PC-3 (cell line): ENCODE results near the gene TSPAN9. TPM values are rescaled to one million over a fixed set of nuclear protein-coding genes. Genes with fewer than 3 reads are reported as not detected.

Source experiments
- ATAC-seq: fragments of 200-7000 bp; cut with Tn5 transposase; 2 replicates; pipeline ENCODE4 v1.9.1; 2020; ENCODE audit warnings: mild to moderate bottlenecking, moderate library complexity
- BruUV-seq: library from RNA; stranded (reverse); fragments of 400-500 nt; replicated peaks from 2 replicates; lab custom pipeline; 2021; lab: Mats Ljungman, UMichigan
- CTCF ChIA-PET: fragments of 300-600 bp; sonication (Branson Sonifier 250); formaldehyde crosslinking; loops from one replicate; lab custom pipeline; 2022; ENCODE audit warnings: antibody characterized with exemption; lab: Charles Lee
- POLR2A ChIA-PET: fragments of 300-600 bp; sonication (Branson Sonifier 250); formaldehyde crosslinking; loops from one replicate; lab custom pipeline; 2022; ENCODE audit warnings: antibody characterized with exemption; ENCODE audit not compliant: unreplicated experiment; lab: Charles Lee
- DNase-seq: peaks from one replicate; pipeline ENCODE4 v3.0.0-alpha.2; 2015
- H2AFZ ChIP-seq: fragments of 300-600 bp; sonication (generic); 2 replicates; pipeline ENCODE4 v1.6.0; 2016; ENCODE audit warnings: antibody characterized with exemption, low read length
- H3F3A ChIP-seq: fragments of 300-600 bp; sonication (generic); one replicate; pipeline ENCODE4 v1.6.0; 2017; ENCODE audit warnings: antibody characterized with exemption, low read length, control low read depth, mild to moderate bottlenecking; ENCODE audit not compliant: unreplicated experiment
- H3K27ac ChIP-seq: fragments of 300-600 bp; sonication (generic); 2 replicates; pipeline ENCODE4 v1.5.1; 2016; ENCODE audit warnings: mild to moderate bottlenecking, low read length
- H3K27me3 ChIP-seq: fragments of 300-600 bp; sonication (generic); 2 replicates; pipeline ENCODE4 v1.6.1; 2016; ENCODE audit warnings: low read length, mixed read lengths
- H3K36me3 ChIP-seq: fragments of 300-600 bp; sonication (generic); 2 replicates; pipeline ENCODE4 v1.6.1; 2016; ENCODE audit warnings: low read depth, mixed run types, low read length, mixed read lengths
- H3K4me1 ChIP-seq: fragments of 300-600 bp; sonication (generic); 2 replicates; pipeline ENCODE4 v1.5.1; 2016; ENCODE audit warnings: low read length; ENCODE audit not compliant: insufficient read depth
- H3K4me2 ChIP-seq: fragments of 300-600 bp; sonication (generic); 2 replicates; pipeline ENCODE4 v1.6.0; 2016; ENCODE audit warnings: low read length
- H3K4me3 ChIP-seq: fragments of 300-600 bp; sonication (generic); 2 replicates; pipeline ENCODE4 v1.5.1; 2016; ENCODE audit warnings: mild to moderate bottlenecking, low read length, mixed read lengths
- H3K79me2 ChIP-seq: fragments of 300-600 bp; sonication (generic); 2 replicates; pipeline ENCODE4 v1.6.1; 2017; ENCODE audit warnings: low read length, mixed read lengths
- H3K9ac ChIP-seq: fragments of 300-600 bp; sonication (generic); 2 replicates; pipeline ENCODE4 v1.6.0; 2016; ENCODE audit warnings: mild to moderate bottlenecking, low read length
- H3K9me2 ChIP-seq: fragments of 300-600 bp; sonication (generic); replicated peaks from 2 replicates; pipeline ENCODE4 v1.6.1; 2016; ENCODE audit warnings: mixed run types, low read length, mixed read lengths
- H3K9me3 ChIP-seq: fragments of 300-600 bp; sonication (generic); 2 replicates; pipeline ENCODE4 v1.6.1; 2016; ENCODE audit warnings: low read length, mixed read lengths
- H4K20me1 ChIP-seq: fragments of 300-600 bp; sonication (generic); 2 replicates; pipeline ENCODE4 v1.6.1; 2016; ENCODE audit warnings: low read length, mixed read lengths
- CTCF ChIP-seq: fragments of 300-600 bp; sonication (generic); conservative IDR thresholded peaks from 2 replicates; pipeline ENCODE4 v1.5.1; 2017; ENCODE audit warnings: antibody characterized with exemption, low read depth, mild to moderate bottlenecking, low read length
- EZH2 ChIP-seq: fragments of 300-600 bp; sonication (generic); IDR thresholded peaks from one replicate; pipeline ENCODE4 v1.6.1; 2017; ENCODE audit warnings: antibody characterized with exemption, mild to moderate bottlenecking, low read length; ENCODE audit not compliant: unreplicated experiment
- EZH2phosphoT487 ChIP-seq: fragments of 300-600 bp; sonication (generic); IDR thresholded peaks from 2 replicates; pipeline ENCODE4 v1.6.1; 2018; ENCODE audit warnings: mild to moderate bottlenecking, antibody characterized with exemption, low read length, borderline replicate concordance
- intact Hi-C: fragments of 100-400 bp; cut with micrococcal nuclease; formaldehyde crosslinking; loops from 2 replicates; pipeline ENCODE4 v1.9.0; 2023
- total RNA-seq: library from RNA; depleted of rRNA; stranded (reverse); fragments of >200 nt; gene quantifications from 2 replicates; pipeline ENCODE4 v1.2.3, GENCODE V29; 2014

TSPAN9 gene
- total RNA-seq, 1 experiment from 2014 or later = 6.2 TPM

- Histone ChIP-seq H3K9me2 (no peaks in the 10 kb centered on the region), H4K20me1 (no peaks in the 10 kb centered on the region), H2AFZ (no peak overlapping the region), H3K4me3 (no peak overlapping the region), H3K4me1 (no peaks in the 10 kb centered on the region), H3F3A (no peaks in the 10 kb centered on the region), H3K27ac (no peak overlapping the region), H3K9me3 (no peaks in the 10 kb centered on the region), H3K27me3 (no peaks in the 10 kb centered on the region), H3K9ac (no peak overlapping the region), H3K79me2 (no peaks in the 10 kb centered on the region), H3K4me2 (no peak overlapping the region), H3K36me3 (no peaks in the 10 kb centered on the region)
- no peak for TF ChIP-seq CTCF
- BruUV-seq = no TSS peak
- no peak for ATAC-seq
- DNase-seq = no peak
- CTCF ChIA-PET = interaction anchor here (0.7 kb wide), 1 partner anchor 82 kb away, joined by 3 read pairs; no protein-coding TSS in a partner anchor
- POLR2A ChIA-PET = no interaction called here
- intact Hi-C loops = loop anchor here (10.0 kb wide), 1 partner anchor 68 kb away; no protein-coding TSS in a partner anchor
These were observed 130.0 kb downstream of the TSPAN9 start for GRCh38 chr12:3207175-3207574.

DNA sequence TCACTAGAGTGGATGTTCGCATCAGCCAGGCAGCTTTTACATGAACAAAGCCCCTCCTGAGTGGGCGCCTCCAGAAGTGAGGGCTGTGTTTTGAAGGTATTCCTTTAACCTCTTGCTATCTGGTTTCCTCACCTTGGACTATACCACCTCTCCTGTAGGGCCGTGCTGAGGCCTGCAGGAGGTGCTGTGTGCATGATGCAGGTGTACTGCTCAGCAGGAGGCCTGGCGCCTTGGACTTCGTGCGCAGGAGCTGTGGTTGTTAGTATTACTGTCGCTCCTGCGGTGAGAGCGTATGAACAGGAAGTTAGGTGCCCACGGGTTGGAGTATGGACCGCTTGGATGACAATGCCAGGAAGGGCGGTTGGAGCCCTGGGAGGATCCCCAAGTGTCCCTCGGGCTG is 130.7 kb downstream of the TSPAN9 start:
- Histone ChIP-seq H3K9ac (no peak overlapping the region), H2AFZ (no peak overlapping the region), H3K79me2 (no peaks in the 10 kb centered on the region), H3K27ac (no peak overlapping the region), H3K4me1 (no peaks in the 10 kb centered on the region), H3K9me2 (no peaks in the 10 kb centered on the region), H3K4me2 (no peak overlapping the region), H3F3A (no peaks in the 10 kb centered on the region), H3K4me3 (no peak overlapping the region), H4K20me1 (no peaks in the 10 kb centered on the region), H3K36me3 (no peaks in the 10 kb centered on the region), H3K27me3 (no peaks in the 10 kb centered on the region), H3K9me3 (no peaks in the 10 kb centered on the region)
- POLR2A ChIA-PET = no interaction called here
- CTCF ChIA-PET = no interaction called here
- intact Hi-C loops = loop anchor here (10.0 kb wide), 1 partner anchor 67 kb away; no protein-coding TSS in a partner anchor
- TF ChIP-seq CTCF (peak; percentile 50), EZH2phosphoT487 (no peak)
- ATAC-seq (peak; percentile 40; the same call in 1 of the 2 replicates), DNase-seq (no peak)
- no TSS peak for BruUV-seq

DNA sequence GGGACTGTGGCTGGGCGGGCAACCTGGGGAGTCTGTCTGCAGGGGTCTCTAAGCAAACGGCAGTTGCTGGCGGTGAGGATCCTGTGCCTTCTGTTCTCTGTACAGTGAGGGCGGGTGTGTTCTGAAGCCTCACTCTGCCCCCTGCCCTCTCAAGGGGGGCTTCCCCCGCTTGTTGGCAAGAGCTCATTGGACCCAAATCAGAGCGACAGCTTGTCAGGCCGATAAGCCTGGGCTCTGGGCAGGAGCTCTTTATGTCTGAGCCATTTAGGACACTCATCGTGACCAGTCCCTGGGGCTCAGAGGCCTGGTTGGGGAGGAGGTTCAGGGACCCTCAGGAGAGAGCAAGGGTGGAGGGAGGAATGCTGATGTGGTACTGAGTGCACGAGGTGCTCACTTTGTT is 136.0 kb downstream of the TSPAN9 start:
- no peaks in the 10 kb centered on the region for H3K27me3 ChIP-seq
- no peak overlapping the region for H3K4me3 ChIP-seq
- no peak overlapping the region for H3K4me2 ChIP-seq
- H3K9me3 ChIP-seq = no peaks in the 10 kb centered on the region
- TF ChIP-seq CTCF (no peak), EZH2phosphoT487 (no peak), EZH2 (no peak)
- no peaks in the 10 kb centered on the region for H3K79me2 ChIP-seq
- intact Hi-C loops = no loop called here
- no peaks in the 10 kb centered on the region for H3K9me2 ChIP-seq
- H3K9ac ChIP-seq = no peak overlapping the region
- H3F3A ChIP-seq = no peaks in the 10 kb centered on the region
- POLR2A ChIA-PET = no interaction called here
- no peak overlapping the region for H2AFZ ChIP-seq
- H3K4me1 ChIP-seq = no peaks in the 10 kb centered on the region
- H3K36me3 ChIP-seq = no peaks in the 10 kb centered on the region
- no peak overlapping the region for H3K27ac ChIP-seq
- no peaks in the 10 kb centered on the region for H4K20me1 ChIP-seq
- ATAC-seq = no peak
- DNase-seq = no peak
- BruUV-seq = no TSS peak
- CTCF ChIA-PET = no interaction called here
